HT-29 (cell line): Measurements from ENCODE around the gene CNPY2. TPM values are rescaled to one million over a fixed set of nuclear protein-coding genes. Genes with fewer than 3 reads are reported as not detected.
"Not testable (repeated sequence)": the region's sequence is repeated elsewhere in the genome, so short reads cannot be mapped to it uniquely, and the experiment has no call there.

Experiments used
- DNase-seq: peaks from one replicate; pipeline ENCODE4 v3.0.0-alpha.2; 2015; ENCODE audit warnings: low spot score
- total RNA-seq: library from RNA; depleted of rRNA; stranded (reverse); fragments of >200 nt; shearing (Covaris generic); gene quantifications from 2 replicates; pipeline ENCODE4 v1.2.3, GENCODE V29; 2014

The CNPY2 gene
- total RNA-seq, 1 experiment from 2014 or later = 129 TPM

DNA sequence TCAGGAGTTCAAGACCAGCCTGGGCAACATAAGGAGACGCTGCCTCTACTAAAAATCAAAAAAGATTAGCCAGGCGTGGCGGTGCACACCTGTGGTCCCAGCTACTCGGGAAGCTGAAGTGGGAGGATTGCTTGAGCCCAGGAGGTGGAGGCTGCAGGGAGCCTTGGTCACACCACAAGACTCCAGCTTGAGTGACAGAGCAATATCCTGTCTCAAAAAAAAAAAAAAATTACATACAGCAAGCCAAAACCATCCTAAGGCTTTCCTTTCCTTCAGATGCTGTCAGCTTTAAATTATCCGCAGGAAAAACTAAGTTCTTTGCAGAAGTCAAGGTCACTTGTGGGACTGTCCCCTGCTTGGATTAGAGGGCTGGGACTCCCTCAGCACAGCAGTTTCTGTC is 17.0 kb downstream of the CNPY2 start:
- DNase-seq = no peak

DNA sequence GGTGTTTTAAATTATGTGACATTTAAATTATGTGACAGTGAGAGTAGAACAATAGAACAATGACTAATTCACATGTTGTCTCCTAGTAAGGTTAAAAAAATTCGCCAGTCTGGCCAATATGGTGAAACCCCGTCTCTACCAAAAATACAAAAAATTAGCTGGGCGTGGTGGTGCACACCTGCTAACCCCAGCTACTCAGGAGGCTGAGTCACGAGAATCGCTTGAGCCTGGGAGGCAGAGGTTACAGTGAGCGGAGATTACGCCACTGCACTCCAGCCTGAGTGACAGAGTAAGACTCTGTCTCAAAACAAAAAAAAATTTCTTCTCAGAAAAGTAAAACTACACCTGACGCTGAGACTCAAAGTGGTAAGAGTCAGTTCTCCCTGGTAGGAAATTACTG is 18.4 kb downstream of the CNPY2 start:
- no peak for DNase-seq

DNA sequence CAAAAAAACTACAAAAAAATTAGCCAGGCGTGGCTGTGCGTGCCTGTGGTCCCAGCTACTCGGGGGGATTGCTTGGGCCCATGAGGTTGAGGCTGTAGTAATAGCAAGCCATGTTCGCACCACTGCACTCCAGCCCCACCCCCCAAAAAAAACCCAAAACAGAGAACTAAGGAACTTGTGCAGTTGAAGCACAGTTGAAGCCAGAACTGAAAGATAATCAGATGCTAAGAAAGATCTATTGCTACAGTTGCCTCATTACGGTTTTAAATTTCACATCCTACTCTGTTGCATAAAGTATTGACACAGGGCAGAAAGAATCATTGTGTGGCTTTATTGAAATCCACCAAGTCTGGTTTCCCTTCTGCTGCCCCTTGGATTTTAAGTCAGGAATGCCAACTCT is 19.5 kb downstream of the CNPY2 start:
- no peak for DNase-seq

DNA sequence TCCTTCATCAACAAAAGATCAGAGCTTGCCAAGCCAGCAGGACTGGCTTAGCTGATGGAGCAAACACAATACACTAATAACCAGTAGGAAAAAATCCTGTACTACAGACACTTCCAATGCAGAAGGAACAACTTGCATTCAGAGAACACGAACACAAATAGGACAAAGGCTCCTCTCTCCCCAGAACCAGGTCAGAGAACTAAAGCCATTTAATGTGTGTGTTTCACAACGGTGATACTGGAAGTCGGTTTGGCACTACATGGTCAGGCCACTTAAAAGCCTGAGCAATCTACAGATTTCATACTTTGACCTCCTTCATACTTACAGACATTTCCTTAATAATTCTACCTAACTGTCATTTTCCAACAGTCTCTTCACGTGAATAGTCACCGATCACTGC is 22.0 kb downstream of the CNPY2 start:
- DNase-seq = no peak

DNA sequence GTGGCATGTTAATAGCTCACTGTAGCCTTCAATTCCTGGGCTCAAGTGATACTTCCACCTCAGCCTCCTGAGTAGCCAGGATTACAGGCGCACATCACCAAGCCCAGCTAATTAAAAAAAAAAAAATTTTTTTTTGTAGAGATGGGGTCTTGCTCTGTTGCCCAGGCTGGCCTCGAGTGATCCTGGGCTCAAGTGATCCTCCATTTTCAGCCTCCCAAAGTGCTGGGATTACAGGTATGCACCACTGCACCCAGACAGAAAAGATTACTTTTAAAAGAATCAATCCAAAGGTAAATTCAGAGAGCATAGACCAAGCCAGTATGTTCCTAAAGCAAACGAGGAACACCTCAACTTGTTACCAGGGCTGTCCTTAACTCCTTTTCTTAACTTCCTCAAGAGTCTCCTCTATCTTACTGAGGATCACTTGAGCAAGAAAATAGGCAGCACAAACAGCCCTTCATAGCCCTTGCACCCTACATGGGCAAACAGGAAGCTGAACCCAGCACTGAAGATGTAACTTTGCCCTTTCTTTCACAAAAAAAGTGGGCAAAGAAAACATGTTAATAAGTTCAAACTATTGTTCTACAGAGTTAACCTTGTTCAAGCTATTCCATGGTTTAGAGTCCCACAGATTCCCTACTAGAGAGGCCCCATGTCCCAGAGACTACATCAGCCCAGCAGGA is 26.9 kb downstream of the CNPY2 start:
- DNase-seq = no peak

DNA sequence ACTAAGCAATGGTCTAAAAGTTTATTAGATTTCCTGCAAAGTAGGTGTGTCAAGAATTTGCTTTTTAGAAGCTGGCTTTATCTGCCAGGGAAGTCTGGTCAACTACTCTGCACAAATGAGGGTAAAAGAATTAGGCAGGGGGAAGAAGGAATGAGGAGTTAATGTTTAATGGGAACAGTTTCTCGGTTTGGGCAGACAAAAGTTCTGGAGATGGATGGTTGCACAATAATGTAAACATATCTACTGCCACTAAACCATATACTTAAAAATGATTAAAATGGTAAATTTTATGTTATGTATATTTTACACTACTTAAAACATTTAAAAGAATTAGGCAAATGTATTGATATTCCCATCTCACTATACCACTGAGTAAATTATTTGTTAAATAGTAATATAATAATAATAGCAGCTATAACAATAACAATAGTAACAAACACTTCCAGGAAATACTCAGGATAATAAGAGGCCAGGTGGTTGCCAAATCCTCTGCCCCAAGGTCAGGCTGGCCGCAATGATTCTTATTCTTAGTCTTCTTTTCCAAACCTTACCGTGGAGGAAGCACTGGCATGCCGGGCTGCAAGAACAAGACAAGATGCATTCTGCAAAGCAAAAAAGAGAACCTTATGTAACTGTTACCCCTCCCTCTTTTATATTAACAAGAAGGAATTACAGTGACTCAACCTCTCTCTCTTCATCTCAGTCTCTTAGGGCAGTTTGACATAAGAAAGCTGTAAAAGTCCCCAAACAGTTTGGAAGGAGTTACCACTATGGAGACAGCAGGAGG is 29.6 kb downstream of the CNPY2 start:
- no peak for DNase-seq

DNA sequence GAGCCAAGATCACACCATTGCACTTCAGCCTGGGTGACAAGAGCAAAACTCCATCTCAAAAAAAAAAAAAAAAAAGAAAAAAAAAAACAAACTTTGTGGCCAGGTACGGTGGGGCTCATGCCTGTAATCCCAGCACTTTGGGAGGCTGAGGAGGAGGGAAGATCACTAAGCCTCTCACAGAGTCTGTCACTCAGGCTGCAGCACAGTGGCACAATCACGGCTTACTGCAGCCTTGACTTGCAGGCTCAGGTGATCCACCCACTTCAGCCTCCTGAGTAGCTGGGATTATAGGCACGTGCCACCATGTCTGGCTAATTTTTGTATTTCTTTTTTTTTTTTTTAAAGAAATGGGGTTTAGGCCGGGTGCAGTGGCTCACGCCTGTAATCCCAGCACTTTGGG is 31.5 kb downstream of the CNPY2 start:
- not testable (repeated sequence) for DNase-seq

DNA sequence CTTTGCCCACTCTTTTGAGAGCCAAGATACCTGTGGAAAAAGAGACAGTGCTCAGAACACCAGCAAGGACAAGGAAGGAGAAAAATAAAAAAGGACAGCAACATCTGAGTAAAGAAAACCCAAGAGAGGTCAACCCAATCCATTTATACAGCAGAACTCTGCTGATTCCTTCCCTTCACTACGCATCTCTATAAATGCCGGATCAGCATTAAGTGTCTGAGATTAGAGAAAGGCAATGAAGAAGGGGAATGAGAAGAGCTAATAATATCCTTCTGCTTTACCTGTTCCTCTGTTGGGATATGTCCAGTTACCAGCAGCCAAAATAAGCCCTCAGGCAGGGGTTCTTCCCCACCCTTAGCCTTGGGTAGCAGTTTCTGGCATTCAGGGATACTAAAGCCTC is 33.2 kb downstream of the CNPY2 start:
- no peak for DNase-seq

DNA sequence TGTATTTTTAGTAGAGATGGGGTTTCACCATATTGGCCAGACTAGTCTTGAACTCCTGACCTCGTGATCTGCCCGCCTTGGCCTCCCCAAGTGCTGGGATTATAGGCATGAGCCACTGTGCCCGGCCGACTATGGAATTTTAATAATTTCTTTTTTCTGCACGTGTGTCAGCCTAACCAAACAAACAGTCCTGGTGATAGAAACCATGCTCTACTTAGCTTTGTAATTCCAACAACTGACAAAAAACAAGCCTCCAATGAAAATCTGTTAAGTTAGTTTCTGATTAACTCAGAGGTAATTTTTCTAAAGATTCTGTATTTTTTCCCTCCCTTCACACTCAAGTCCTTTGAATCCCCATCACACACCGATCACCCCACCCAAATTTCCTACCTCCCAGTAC is 33.8 kb downstream of the CNPY2 start:
- DNase-seq = no peak

DNA sequence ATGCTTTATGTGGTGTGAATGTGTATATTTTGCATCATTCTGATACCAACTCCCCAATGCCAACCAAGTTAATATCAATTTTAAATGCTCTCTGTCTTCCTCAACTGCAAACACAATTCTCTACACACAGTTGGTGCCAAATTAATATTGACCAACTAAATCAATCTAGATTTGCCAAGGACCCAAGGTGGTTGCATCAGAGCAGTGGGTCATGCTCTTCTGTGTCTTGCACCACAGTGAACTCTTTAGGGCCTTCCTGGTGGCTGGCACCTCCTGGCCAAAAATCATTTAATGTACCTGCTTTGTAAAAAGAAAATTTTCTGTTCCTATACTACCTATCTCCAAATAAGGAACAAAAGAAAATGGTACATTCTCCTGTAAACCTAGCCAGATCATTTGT is 34.9 kb downstream of the CNPY2 start:
- no peak for DNase-seq

DNA sequence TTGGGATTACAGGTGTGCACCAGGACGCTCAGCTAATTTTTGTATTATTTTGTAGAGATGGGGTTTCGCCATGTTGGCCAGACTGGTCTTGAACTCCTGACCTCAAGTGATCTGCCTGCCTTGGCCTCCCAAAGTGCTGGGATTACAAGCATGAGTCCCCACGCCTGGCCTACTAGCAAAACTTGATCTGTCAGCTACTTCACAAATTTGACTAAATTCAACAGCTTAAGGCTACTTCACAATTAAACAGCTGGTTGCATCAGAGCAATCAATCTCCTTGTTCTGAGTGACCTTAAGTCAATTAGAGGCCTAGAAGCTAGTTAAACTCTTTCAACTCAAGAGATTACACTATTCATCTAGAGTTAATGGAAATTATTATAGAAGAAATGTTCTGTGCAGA is 36.9 kb downstream of the CNPY2 start:
- DNase-seq = no peak

DNA sequence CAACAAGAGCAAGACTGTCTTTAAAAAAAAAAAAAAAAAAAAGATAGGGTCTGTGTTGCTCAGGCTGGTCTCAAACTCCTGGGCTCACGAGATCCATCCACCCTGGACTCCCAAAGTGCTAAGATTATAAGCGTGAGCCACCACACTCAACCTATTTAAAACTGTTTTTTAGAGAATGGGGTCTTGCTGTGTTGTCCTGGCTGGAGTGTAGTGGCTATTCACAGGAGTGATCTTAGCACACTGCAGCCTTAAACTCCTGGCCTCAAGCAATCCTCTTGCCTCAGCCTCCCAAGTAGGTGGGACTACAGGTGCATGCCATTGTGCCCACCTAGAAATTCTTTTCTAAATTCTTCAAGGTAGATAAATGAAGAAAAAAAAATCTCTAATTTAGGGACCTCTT is 41.5 kb downstream of the CNPY2 start:
- DNase-seq = no peak

DNA sequence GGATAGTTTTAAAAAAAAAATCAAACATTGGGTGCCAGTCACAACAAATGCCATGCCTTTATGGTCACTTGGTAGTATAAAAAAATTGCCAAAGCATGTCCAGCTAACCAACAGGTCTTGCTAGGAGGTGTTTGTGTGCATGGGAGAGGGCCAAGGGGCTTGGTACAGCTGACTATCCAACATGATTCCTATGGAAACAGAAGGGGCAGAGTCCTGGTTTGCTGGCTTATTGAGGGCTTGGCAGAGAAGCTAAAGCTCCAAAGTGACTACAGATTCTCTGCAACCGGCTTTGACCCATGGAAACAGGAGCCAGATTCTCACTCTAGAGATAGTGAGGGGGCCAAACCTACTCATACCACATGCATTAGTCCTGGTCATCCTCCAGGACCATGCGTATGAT is 43.3 kb downstream of the CNPY2 start:
- not testable (repeated sequence) for DNase-seq

DNA sequence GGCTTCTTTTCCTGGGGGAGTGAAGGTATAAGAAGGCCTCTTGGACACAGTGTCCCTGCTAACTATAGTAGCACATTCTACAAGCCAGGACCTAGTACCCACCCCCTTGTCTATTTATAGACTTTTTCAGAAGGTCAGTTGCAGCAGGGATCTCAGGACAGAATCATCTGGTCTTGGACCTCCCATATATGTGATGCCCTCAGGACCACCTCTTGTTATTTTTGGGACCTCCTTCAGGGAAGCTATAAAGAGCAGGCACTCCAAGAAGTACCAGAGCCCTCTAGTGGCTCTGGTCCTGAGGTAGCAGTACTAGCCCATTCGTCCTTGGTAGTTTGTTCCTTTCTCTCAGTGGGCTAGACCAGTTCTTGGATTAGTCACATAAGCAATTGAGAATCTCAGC is 44.8 kb downstream of the CNPY2 start:
- DNase-seq = peak; percentile 37

DNA sequence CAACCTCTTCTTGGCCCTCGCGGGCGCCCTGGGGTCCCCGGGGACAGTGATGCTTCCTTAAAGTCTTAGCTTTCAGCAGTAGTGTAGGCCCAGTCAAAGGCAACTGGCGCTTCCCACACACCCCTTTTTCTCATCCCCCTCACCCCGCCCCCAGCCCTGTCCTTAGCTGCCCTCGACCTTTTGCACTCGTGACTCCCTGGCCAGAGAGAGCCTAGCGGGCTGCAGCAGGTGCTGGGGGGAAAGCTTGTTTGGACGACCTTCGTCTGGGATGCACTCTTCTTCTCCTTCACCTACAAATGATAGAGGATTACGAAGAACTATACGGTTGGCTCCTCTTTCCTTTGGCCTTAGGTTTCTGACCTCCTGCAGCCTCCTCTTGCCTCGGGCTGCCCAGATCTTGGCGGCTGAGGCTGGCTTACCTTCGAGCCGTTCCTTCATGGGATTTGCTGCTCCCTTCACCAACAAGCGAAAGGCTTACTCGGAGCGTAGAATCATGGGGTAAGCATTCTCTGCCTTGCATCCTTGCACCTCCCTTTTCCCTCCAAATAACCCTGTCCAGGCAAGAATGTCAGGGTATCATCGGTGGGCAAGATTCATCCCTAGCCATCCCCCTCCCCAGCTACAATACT is 48.2 kb downstream of the CNPY2 start:
- no peak for DNase-seq

DNA sequence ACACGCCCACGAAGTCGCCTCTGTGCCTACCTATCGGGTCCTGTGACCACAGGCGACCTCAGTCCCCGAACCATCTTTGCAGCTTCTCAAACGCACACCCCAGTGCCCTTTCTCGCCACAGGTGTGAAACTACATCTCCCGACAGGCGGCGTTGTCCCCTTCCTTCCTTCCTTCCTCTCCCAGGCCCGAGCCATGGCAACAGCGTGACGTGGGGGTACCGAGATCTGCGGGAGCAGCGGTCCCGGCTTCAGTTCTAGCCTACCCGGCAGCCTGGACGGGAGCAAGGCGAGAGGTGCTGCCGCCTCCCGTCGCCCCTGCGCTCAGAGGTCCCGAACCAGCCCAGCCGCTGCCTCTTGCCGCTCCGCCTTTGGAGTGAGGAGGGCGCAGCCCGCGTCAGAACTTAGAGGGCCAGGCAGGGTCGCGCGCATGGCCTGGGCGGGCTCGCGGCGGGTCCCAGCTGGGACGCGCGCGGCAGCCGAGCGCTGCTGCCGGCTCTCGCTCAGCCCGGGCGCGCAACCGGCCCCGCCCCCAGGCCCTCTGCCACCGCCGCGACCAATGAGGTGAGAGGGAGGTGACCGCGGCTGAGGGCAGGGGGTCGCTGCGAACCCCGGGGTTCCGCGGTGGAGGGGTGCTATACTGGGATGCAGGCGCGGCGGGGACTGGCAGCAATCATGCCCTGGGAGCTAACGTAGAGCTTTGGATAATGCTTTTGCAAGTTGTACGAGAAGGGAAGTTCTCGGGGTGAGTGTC is 48.9 kb downstream of the CNPY2 start, which contains the start of gene COQ10A:
TSS of gene COQ10A (plus strand) at position 250 of the 750 bp plus-strand sequence. CDS start at position 427, 177 bp downstream.
- DNase-seq = peak; percentile 93

DNA sequence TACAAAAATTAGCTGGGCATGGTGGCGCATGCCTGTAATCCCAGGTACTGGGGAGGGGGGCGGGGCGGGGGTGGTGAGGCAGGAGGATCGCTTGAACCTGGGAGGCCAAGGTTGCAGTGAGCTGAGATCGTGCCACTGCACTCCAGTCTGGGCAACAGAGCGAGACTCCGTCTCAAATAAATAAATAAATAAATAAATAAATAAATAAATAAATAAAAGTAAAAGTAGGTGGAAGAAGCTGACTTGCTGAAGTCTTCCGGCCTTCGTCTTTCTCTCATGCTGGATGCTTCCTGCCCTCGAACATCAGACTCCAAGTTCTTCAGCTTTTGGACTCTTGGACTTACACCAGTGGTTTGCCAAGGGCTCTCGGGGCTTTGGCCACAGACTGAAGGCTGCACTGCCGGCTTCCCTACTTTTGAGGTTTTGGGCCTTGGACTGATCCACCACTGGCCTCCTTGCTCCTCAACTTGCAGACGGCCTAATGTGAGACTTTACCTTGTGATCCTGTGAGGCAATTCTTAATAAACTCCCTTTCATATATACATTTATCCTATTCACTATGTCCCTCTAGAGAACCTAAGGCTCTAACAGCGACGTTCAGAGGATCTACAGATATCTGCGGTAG is 49.6 kb downstream of the CNPY2 start:
- not testable (repeated sequence) for DNase-seq

DNA sequence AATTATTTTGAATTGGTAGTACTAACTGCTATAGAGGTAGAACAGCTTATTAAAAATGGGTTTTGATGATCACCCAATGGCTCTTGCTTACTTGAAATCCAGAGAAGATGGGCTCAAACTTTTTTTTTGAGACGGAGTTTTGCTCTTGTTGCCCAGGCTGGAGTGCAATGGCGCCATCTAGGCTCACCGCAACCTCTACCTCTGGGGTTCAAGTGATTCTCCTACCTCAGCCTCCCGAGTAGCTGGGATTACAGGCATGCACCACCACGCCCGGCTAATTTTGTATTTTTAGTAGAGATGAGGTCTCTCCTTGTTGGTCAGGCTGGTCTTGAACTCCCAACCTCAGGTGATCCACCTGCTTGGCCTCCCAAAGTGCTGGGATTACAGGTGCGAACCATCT is 52.8 kb downstream of the CNPY2 start:
- not testable (repeated sequence) for DNase-seq

DNA sequence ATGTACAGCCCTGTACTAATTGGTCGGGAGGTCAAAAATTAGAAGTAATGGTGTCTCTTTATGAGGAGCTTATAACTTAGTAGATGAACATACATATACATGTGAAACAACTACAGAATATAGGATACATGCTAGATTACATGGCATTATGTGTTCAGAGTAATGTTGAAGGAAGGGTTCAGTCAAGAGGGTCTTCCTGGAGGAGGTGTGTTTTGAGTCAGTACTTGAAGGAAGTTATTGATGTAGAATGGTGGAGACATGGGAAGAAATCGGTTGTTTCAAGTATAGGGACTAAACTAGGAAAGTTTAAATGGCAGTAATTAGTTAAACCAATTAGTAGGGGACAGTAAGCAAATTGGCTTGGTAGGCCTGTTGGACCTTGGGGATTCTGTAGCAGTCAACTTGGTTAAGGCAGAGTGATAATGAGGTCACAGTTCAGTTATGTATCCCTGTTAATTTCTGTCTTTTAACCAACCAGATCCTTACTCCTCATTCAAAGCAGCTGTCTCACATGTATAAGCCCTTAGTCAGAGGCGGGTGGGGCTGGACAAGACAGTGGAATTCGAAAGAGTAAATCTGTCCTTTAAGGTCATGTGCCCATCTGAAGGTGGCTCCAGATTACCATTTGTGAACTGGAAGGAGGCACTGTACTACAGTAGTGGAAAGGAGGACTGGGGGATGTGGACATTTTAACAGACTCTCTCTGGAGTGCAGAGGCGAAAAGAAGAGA is 54.1 kb downstream of the CNPY2 start:
- DNase-seq = peak; percentile 41

DNA sequence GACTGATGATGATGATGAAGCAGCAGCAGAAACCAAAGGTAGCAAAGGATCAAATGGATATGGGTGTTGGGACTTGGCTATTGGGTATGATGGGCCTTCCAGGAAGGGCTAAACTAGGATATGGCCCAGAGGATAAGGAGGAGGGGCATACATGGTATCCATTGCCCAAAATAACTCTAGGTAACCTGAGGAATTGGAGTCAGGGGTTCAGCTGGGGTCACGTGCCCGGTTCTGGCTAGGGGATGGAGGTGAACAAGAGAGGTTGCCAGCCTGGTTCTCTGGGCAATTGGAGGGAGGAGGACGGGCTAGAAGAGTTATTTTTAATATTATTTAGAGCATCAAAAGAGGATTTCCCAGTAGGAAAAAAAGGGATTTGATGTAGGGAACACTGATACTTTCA is 54.9 kb downstream of the CNPY2 start:
- DNase-seq = no peak

DNA sequence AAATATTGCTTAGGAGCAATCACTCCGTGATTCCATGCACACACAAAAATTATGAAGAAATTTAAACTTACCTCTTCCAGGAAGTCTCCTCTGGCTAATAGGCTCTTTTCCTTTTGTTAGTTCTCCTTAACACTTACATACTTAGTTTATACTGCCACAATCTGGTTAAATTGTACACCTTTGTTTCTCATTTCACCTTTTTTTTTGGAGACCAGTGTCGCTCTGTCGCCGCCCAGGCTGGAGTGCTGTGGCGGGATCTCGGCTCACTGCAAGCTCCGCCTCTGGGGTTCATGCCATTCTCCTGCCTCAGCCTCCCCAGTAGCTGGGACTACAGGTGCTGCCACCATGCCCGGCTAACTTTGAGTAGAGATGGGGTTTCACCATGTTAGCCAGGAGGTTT is 55.4 kb downstream of the CNPY2 start:
- no peak for DNase-seq
